ENCODE data around the gene LEPR.

The LEPR gene

DNA sequence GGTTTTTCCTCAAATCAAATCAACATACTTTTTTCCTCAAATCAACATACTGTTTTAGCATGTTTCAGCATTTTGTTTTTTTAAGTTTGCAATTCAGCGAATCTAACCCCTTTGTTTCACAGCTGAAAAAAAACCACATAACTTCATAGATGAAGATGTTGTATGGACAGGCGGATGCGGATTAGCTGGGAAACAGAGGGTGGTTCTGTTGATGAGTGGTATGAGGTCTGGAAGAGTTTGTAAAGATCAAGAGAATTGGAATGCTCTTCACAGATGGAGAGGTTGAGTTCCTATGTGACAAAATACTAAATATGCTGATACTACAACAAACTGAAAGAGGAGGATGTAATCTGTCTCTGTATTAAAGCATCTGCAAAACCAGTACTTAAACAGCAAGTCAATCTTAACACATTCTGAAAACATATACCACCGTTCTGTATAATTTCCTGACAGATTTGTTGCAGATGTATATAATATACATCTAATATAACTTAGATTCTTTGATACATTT lies 10.6 kb upstream of the LEPR start:
- no peak for DNase-seq

DNA sequence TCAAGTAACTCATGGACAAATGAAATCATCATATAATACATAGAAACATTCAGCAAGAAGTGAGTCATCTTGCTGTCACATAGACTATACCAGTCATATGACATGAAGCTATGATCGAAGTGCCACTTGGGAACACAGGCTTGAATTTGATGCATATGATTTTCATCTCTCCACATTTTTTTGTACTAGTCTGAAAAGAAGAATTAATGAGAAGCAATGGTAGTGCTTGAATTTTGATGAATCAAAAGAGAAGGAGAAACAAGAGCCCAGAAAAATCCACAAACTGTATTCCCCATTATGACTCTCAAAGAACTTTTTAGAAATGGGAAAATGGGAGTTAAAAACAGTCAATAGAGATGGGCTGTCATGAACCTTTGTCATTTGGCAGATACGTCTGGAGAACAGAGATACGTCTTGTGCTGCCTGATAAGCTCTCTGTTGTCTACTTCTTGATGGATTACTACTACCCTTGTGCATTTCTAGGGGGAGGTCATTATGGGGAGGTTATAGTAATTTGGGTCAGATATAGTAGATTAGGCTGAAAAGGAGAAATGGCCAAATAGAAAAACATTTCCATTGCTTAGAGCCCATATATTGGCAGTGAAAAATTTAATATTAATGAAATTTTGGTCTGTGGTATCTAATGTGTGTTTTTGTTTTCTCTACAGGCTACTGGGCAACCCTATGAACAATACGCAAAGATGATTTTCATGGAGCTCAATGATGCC lies 8.0 kb upstream of the LEPR start:
- no peak for DNase-seq

DNA sequence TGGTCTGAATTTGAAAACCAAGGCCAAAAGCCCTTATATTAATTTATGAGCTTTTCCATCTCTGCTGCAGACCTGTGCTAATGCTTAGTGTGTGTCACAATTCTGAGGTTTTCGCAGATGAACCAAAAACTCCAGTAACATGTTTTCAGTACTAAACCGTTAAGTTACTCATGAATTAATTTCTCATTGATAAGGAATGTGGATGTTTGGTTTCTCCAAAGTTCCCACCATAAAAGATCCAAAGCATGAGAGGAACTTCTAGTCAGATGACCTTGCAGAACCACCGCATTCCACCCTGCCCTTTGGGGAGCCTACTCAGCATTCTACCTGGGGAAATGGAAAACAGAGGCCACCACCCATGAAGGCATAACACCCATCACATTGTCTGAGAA lies 7.5 kb upstream of the LEPR start:
- no peak for DNase-seq

DNA sequence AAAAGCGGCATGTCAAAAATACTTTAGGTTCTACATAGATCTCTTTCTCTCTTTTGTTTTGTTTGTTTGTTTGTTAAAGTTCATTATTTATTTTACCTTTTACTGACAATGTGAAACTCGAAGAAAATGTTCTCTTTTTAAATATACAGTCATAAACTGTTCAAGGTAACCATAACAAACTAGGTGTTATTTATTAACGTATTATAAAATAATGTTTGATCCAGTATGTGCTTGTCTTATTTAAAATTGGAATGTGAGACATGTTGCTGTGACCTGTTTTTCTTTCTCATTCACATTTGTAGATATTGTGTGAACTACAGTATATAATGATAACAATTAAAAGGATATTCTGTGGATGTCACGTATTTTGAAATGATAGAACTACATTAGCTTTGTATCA lies 5.9 kb upstream of the LEPR start:
- no peak for DNase-seq

DNA sequence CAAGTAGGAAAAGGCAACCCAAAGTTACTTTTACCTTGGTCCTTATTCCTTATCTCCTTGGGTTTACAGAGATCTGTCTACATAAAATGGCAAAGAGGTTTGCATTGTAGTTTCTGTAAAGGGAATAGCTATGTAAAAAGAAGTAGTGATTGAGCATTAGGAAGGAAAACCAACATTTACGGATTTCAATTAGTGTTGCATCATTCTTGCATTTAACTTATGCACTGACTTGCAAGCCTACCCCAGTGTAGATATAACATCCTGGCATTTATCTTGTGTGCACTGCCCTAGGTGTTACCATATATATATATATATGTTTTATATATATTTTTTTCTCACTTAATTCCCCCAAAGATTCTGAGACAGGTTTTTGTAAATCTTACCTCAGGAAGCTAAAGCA lies 3.7 kb upstream of the LEPR start:
- no peak for DNase-seq

DNA sequence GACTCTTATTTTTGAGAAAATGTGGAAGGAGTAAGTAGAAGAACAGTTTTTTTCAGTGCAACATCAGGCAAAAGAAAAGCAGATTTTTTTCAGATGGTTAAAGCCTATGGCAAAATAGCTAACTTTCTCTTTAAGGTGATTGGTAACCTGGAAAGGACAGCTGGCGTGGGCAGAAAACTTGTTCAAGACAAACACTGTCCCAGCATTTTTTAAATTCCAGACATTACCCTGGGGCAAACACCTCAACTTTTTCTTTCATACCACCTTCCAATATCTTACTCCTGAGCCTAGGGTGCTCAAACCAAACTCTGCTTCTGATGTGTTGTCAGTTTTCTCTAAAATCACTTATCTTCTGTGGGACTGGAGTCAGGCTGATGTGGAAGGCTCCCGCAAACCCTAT lies 2.7 kb upstream of the LEPR start:
- DNase-seq, result no peak

DNA sequence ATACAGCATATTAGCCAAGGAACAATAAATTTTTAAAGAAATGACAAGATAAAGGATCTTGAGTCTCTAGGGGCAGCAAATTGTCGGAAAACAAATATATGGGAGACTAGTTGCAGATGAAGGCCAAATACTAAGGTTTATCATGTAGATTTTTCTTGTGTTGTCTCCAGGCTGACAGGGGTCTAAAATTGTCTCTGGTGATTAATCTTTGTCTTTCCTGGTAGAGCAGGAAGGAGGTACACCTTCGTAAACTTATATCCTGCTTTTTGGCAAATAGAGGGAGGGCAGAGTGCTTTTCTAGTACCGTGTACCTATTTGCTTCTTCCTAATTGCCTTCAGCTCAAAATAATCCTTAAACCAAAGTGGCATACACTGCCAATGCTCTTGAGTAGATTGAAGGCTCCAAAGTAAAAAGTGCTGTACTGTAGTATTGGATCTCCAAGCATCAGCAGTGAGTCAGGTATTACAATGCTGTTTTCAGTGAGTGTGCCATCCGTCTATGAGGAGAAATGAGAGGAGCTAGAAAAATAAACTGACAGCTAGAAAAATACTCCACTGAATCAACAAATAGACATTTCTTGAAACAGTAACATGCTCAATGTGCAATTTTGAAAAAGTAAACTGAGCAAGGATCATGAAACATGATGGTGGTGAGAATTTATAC lies 1.8 kb upstream of the LEPR start:
- DNase-seq, result no peak

DNA sequence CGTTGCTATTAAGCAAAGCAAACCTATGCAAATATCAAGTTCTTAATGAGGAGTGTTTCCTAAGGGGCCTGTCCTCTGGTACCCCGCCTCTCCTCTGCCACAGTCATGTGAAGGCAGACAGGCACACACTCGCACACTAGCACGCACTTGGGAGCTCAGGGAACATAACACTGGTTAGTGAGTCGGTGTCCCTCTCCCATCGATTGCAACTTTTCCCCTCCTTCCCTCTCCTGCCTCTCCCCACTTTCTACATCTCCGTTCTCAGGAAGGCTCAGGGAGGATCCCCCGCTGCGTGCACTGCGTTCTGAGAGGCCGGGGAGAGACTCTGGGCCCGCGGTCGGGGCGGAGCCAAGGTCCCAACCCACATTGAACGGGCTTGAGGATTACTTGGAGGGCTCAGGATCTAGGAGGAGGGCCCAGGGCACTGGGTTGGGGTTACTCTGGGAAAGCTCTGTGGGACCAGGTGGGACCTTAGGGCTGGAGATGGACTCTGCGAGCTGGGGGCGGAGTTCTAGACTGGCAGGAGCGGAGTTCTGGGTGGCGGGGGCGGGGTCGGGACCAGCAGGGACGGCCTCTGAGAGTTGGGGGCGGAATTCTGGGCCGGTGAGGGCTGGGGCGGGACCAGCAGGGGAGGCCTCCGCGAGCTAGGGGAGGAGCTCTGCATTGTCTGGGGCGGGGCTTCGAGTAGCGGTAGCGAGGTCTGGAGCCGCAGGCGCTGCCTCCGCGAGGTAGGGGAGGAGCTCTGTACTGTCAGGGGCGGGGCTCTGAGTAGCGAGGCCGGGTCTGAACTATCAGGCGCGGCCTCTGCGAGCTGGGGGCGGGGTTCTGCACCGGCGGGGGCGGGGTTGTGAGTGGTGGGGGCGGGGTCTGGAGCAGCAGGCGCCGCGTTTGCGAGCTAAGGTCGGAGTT lies 533 bp upstream of the LEPR start:
- DNase-seq, result peak; percentile 98

DNA sequence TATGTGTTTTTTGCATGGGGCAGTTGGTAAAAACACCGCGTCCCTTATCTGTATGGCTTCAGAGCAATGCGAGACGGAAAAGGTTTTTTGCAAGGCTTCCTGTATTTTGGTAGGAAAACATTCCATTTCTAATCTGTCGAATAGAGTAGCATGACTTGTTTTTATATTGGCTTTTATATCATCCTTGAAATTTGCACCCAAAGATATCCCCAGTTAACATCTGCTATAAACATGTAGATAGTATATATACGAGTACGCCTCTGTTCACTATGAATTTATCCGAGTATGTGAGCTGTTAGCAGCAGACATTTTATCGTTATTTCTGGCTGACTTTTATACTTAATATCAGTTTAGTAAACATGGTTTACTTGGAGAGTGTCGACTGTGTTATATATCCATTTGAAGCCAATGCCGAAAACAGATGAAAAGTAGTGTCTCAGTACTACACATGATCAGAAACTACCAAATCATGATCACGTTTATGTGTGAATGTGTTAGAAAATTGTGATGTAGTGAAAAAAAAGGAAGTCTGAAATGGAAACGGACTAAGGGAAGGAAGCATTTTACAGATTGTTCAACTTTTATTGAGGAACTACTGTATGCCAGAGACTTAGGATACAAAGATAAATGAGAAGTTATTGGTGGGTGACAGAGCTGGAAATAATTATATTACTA lies 1.0 kb downstream of the LEPR start:
- peak; percentile 35 for DNase-seq

DNA sequence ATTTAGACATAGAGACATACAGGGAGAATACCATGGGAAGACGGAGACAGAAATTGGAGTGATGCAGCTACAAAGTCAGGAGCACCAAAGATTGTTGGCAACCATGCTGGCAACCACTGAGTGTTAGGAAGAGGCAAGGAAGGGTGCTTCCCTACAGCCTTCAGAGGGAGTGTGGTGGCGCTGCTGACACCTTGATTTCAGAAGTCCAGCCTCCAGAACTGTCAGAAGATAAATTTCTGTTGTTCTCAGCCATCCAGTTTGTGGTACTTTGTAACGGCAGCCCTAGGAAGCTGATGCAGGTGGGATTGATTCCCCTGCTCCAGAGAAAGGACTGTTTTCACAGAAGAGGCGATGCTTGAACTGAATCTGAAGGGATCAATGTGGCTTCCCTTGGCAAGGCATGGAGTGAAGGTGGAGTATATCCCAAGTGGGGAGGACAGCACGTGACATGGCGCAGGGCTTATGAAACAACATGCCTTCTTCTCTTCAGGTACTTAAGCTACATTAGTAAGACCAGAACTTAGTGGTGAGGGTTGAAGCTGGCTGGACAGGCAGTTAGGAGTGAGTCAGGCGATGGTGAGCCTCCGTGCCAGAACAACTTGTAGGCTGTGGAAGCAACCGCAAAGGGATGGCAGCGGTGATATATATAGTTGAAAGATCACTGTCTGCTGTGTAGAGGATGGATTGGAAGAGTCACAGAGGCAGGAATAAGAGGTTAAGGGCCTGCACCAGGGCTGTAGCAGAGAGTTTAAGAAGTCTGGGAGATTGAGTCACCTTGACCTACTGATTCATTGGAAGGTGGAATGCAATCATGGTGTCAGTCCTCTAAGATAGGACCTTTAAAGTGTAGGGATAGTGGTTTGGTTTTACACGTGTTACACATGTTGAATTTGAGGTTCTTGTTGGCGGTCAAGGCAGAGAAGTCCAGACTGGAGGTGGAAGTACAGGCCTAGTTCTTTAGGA lies 2.1 kb downstream of the LEPR start:
- no peak for DNase-seq

DNA sequence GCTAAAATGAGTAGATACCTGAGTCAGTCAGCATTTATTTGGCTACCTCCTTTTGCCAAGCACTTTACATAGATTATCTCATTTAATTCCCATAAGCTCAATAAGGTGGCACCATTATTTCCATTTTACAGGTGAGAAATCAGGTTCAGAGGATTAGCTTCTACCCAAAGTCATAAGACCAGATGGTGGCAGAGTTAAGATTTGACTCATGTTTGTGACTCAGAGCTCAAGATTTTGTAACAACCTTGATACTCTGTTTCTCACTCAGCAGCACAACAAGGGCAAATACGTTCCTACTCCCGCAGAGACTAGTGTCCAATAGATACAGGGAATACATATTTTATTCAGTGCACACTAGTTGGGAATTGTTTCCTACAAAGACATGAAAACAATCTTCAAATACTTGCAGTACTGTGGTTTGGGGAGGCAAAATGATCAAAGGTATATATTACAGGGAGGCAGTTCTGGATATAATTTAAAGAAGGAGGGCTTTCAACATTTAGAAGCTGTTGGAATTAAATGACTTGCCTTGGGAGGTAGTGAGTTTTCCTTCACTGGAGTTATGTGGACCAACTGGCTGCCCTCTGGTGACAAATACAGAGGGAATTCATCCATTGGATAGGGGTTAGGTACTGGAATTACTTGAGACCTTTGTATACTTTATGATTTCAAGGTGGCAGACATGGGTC lies 3.6 kb downstream of the LEPR start:
- DNase-seq, result no peak

DNA sequence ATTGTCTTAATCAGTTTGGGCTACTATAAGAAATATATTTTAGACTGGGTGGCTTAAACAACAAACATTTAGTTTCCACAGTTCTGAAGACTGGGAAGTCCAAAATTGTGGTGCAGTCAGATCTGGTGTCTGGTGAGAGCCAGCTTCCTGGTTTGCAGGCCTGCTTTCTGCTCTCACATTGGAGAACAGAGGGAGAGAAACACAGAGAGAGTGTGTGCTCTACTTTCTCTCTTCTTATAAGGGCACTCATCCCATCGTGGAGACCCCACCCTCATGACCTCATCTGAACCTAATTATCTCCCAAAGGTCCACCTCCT lies 4.1 kb downstream of the LEPR start:
- no peak for DNase-seq

DNA sequence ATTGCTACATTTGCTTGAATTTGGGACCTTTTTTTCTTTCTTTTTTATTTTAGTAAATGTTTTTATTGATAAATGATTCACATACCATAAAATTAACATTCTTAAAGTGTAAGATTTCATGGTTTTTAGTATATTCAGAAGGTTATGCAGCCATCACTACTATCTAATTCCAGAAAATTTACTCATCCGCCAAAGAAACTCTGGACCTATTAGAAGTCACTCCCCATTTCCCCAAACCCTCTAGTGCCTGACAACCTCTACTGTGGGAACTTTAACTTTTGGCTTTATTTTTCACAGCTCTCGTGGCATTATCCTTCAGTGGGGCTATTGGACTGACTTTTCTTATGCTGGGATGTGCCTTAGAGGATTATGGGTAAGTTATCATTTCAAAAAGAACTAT lies 4.5 kb downstream of the LEPR start:
- no peak for DNase-seq

DNA sequence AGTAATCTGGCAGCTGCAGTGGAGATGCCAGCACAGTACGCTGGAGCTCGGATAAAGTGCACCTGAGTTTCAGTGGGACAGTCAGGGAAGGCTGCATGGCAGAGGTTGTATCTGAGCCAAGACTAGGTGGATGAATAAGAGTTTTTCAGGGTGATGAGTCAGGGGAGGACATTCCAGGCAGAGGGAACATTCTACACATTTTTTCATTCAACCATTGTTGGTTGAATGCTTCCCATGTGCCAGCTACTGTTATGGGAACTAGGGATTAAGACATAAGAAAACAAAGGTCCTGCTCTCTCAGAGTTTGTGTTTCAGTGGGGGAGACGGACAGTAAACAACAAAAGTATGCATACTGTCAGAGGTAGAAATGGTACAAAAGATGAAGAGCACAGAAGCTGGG lies 5.2 kb downstream of the LEPR start:
- DNase-seq, result no peak

DNA sequence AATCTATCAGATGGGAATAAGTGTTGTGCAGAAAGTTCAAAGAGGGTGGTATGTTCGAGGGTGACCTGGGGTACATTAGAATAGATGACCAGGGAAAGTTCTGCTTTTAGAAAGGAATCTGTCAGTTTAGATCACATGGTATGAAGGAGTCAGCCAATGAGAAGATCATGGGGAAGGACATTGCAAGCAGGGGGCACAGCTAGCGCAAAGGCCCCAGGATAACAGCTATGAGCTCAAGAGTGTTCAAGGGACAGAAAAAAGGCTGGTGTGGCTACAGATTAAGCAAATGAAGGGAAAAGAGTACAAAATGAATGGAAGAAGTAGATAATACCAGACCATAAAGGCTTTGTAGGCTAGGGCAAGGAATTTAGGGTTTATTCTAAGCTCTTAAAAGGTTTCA lies 8.6 kb downstream of the LEPR start:
- DNase-seq, result no peak

DNA sequence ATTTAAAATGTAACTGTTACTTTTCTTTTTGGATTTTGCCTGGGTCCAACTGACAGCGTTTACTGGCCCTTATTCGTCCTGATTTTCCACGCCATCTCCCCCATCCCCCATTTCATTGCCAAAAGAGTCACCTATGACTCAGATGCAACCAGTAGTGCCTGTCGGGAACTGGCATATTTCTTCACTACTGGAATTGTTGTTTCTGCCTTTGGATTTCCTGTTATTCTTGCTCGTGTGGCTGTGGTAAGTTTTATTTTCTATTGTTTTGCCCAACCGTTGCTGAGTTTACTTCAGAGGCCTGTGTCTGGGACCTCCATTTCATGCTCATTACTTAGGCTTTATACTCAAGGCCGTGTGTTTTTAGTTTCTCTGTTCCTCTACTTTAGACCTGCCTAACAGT lies 9.3 kb downstream of the LEPR start:
- DNase-seq, result peak; percentile 5

DNA sequence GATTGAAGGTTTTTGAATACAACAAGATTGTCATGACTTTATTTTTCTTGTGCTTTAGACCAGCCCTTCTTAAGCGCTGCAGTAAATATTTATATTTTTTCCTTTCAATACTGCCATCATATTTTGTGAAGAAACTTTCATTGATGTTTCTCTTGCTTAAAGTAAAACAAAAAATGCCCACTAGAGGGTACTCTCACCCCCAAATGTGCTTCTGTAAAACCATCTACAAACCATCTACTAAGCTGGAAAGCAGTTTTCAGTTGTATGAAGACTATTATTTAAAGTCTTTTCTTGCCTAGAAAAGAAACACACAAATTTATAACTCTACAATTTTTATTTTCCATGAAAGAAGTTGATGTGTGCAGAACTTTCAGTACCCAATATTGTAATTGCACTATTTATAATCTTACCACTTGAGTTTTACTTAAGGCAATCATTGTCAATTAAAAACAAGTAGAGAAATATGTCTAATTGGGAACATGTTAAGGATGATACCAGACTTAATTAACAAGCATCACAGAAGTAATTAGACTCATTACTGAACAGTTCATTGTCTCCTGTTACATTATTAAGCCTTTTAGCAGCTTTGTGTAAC lies 10.7 kb downstream of the LEPR start:
- DNase-seq, result peak; percentile 9

DNA sequence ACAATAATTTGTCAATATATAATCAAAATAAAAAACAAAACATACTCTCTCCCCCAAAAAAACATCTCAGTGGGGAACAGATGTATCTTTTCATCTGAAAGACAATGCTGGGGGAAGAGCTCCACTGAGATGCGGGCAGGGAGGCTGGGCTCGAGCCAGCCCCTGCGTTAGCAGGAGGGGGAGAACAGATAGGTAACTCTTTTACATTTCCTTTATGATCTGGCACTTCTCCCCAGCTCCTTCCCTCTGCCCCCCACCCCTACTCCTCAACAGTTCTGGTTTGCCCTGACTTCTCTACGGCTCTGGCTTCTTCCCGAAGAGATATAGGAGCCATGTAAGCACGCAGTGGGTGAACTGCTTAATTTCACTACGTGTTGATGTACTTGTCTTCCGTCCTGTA lies 12.4 kb downstream of the LEPR start:
- no peak for DNase-seq

DNA sequence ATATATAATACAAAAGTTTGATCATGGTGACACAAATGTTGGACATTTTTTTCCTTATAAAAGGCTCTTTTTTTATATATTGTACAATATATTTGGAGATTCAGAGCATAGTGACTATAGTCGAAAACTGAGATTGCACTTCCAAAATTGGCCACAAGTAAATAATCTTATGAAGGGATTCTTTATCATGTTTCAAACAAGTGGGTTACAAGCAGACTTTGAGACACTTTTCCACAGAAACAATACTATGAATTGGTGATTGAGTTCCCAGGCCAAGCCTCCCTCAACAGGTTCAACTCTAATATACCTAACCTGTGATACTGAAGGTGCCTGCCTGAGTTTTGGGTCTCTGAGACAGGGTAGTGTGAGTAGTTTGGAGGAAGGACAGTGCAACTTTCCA lies 13.8 kb downstream of the LEPR start:
- DNase-seq, result no peak

DNA sequence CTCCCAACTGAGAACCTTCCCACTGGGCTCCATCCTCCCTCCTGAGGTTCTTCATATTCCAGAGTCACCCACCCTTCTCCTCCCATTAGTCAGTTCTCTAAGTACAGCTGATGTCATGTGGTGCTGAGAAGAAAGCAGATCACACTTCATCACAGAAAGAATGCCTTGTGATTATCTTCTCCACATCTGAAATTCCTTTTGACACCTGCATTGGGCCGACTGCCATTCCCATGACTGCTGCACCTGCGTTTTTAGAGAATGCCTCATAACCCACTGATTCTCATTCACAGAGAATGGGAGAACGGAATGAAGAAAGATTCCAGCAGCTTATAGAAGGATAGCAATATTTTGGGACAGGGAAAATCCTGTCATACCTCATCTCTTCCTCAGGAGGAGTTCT lies 14.3 kb downstream of the LEPR start:
- DNase-seq, result no peak

DNA sequence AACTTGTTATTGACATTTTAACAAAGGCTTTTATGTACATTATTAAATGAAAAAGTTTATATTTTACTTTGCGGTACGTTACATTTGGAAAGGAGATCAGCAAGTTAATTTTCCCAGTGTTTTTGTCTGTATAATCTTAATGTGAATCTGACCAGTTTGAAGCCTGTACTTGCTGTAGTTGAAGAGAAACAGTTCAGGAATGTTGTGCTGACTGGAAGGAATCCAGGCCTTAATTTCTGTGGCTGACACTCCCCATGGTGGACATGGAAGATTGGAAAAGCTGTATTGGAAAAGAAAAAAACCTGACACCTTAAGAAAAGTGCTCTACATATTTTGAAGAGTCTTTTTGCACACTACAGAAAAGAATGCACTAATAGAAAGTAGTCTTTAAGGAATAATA lies 15.5 kb downstream of the LEPR start:
- no peak for DNase-seq

All from GDM1 (cell line).